Activated T-cell treated with anti-CD3 and anti-CD28 coated beads for 48 hours (primary cell): Measurements from ENCODE around the gene FAM120AOS.

Source experiments
- DNase-seq: peaks from one replicate; pipeline ENCODE4 v3.0.0-alpha.2; 2020; ENCODE audit warnings: low read depth

Gene FAM120AOS

GRCh38 chr9:93453047-93453914 is at the start of gene FAM120AOS:
Gene FAM120AOS (minus strand): TSS chr9:93453581. CDS start chr9:93452709, 872 bp downstream.
- DNase-seq = peak; percentile 80

DNA sequence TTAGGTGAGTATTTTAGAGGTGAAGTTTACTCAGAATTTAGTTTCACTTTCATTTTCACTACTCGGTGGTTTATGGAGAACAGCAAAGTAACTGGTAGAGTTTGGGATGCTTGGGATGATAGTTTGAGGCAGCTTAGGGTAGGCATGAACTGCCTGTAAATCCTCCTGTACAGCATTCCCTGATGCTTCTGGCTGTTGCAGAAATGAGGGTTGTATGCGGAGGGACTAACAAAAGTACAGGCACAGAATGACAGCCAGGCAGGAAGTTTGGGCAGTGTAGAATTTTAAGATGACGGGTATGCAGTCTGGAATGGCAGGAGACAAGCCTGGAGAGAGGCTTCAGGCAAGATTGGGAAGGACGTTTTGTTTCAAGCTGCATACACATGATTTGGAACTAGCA is 48.0 kb upstream of the FAM120AOS start:
- DNase-seq = no peak

DNA sequence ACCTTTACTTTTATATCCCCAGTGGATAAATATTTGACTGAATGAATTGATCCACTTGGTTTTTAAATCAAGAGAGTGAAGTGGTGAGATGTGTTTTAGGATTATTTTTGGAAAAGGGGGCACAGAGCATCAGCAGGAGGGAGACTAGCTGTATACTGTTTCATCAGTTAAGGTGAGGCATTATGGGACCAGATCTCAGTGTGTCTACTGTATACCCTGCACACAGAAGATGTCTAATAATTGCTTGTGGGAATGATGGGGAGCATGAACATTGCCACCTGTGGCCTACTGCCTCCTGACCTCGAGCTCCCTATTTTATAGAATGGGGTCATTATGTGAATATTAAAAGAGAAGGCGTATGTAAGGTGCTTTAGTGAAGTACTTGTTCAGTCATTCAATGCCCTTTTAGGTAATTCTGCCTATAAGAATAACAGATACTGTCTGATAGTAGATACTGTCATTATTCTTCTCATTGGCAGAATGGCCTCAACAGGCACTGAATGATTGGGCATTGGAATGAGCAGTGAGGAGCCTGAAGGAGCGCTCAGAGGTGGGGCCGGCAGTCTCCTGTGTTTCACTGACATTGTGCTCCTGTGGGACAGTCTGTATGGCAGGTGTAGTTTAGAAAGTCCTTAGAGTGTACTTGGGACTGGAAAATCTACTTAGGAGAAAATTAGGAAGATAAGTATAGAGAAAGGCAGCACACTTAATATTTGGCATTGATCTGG is 47.4 kb upstream of the FAM120AOS start:
- DNase-seq = no peak

DNA sequence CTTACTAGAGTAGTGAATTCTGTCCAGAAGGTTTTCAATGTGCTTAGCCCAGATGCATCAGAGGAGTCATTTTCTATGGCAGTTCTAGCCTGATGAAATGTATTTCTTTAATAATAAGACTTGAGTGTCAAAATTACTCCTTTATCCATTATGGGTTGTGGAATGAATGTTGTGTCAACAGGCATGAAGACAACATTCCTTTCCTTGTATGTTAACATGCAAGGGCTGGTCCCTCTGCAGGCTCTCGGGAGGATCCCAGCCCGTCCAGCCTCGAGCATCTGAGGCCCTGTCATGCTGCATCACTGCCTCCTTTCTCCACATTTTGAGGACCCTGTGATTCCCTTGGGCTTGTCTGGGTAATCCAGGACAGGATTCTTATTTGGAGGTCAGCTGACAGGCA is 42.9 kb upstream of the FAM120AOS start:
- no peak for DNase-seq

DNA sequence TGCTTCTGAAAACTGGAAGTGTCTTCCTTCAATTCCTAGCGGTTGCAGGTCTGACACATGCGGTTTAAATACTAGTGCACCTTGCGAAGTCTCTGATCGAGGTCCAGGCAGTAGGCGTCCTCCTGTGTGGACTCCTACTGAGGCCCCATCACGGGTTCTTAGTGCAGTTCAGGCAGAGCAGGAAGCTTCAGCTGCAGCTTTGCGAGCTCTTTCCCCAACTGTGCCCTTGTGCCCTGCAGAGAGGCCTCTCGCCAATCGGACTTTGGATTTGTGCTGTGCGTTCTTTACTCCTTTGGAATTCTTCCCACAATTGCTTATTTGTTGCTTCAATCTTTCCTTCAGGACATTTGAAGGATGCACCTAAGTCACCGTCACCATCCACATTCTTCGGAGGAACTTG is 40.6 kb upstream of the FAM120AOS start:
- DNase-seq = no peak

GRCh38 chr9:93492327-93492726 is 38.9 kb upstream of the FAM120AOS start:
- DNase-seq = no peak

DNA sequence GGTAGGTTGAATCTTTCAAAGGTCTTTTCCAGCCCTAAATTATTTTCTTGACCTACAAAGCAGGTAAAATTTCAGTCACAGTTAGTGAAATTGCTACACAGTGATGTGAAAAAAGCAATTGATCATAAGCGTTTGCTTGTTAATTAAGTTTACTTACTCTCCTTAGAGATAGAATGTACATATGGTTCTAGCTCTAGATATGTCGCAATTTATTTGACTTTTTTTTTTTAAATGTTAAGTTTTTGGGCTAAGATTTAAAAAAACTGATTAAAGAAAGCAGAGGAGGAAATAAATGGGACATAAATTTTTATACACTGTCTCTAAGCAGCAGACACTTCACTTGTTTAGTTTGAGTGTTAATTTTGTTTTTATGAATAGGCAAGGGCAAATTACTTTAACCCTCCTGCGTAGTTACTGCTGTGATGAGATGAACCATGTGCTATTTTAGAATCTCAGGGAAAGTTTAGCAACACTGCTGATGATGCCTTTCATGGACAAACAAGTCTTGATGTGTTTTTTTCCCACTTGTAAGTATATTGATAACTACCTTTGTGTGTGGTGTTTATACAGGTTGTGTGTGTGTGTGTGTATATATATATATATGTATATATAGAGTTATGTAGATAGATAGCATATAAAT is 38.3 kb upstream of the FAM120AOS start:
- no peak for DNase-seq

DNA sequence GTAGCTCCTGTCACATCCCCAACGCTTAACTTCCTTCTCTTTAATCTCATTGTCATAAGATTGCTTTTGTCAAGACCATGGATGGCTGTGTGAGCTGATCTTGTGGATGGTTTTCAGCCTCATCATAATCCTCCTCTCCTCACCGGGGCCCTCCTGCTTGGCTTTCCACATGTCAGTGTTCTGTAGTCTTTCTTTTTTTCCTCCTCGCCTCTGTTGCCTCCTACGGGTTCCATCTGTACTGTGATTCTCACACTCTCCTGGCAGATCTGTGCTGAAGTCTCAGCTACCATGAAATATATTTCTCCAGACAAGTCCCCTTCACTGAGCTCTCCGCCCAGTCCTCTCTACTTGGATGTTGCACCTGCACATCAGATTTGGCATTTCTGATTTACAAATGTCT is 34.9 kb upstream of the FAM120AOS start:
- no peak for DNase-seq

DNA sequence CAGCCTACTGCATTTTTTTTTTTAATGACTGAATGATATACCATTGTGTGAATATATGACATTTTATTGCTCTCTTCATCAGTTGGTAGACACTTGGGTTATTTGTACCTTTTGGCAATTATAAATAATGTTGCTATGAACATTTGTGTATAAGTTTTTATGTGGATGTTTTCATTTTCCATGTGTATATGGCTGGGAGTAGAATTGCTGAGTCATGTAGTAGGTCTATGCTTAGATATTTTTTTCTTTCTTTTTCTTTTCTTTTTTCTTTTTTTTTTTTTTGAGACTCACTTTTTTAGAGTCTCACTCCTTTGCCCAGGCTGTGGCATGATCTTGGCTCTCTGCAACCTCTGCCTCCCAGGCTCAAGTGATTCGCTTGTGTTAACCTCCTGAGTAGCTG is 32.9 kb upstream of the FAM120AOS start:
- no peak for DNase-seq

GRCh38 chr9:93483497-93483896 is 30.1 kb upstream of the FAM120AOS start:
- DNase-seq = no peak

DNA sequence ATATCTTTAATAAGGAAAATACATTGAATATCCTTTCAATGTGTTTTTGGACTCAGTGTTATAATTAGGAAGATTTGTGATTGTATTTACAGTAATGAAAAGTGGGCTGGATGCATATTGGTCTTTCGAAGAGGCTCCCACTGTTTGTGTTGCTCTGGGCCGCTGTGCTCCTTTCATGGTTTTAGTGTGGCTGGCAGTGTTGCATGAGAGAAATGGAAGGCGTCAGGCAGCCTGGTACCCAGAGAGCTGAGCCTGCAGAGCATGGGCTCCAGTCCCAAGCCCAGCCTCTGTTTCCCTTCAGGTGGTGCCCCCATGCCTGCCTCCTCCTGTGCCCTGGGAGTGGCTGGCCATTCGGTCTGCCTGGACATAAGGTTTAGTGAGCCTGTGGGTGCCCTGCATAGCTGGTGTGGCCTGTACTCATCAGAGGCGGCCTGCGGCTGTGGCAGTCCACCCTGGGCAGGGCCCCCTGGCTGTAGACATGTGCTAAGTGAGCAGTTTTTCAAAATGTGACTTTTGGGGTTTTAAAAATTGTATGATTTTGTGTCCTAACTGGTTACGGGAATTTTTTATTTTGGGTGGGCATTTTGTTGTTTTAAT is 27.4 kb upstream of the FAM120AOS start:
- no peak for DNase-seq

- no peak for DNase-seq
Measured at GRCh38 chr9:93480262-93480661, 26.9 kb upstream of the FAM120AOS start.

DNA sequence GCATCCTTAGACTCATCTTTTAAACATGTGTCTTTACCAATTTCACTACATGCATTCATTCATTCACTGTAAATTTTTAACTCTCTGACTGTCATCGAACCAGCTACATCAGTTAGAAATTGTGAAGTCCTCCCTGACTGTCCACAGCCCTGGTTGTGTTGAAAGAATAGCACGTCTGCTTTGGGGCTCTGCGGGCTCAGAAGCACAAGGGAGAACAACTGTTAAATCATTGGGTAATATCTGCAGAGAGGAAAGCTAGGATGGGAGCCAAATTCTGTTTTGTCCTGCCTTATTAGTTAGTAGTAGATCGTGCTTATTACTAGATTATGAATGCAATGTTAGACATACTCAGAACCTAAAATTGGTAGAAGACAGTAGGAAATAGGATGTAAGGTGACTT is 26.3 kb upstream of the FAM120AOS start:
- no peak for DNase-seq

GRCh38 chr9:93477397-93477796 is 24.0 kb upstream of the FAM120AOS start:
- DNase-seq = no peak

DNA sequence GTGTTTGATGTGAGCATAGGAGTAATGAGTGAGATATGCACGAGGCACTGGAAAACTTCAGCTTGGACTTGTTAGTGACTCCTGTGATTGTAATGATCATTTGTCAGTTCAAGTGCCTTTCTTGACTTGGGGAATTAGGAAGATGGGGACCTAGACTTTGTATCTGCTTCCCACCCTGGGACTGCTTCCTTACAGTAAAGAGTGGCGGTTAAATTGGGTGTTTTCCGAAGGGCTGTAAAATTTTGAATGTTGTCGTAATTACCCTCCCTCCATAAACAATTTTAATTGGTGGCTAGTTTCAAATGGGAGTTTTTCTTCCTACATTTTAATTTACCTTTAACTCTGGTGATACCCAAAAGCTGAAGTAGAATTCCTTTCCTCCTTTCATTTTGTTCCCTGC is 23.5 kb upstream of the FAM120AOS start:
- DNase-seq = no peak

- no peak for DNase-seq
Measured at GRCh38 chr9:93475856-93476255, 22.5 kb upstream of the FAM120AOS start.

GRCh38 chr9:93475108-93475507 is 21.7 kb upstream of the FAM120AOS start:
- DNase-seq = no peak

DNA sequence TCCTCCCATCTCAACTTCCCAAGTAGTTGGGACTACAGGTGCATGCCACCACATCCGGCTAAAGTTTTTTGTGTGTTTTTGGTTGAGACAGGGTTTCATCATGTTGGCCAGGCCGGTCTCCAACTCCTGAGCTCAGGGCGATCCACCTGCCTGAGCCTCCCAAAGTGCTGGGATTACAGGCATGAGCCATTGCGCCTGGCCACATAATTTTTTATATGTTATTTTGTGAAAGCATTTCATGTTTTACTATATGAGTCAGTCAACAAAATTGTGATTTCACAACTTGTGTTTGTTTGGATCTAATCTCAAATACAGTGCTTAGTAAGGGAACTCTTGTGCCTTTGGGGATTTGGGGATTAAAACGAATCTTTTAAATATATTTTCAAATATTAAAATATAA is 20.0 kb upstream of the FAM120AOS start:
- no peak for DNase-seq

DNA sequence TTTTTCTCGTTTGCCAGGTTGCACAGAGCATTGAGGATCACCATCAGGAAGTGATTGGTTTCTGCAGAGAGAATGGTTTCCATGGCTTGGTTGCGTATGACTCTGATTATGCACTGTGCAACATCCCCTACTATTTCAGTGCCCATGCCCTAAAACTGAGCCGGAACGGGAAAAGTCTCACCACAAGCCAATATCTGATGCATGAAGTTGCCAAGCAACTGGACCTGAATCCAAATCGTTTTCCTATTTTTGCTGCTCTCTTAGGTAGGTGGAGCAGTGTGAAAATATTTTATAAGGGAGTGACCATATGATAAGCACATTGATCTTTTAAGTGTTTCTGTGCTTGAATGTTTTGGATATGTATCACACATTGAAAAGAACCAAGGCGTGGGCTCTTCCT is 17.7 kb upstream of the FAM120AOS start:
- no peak for DNase-seq

- DNase-seq = no peak
Measured at GRCh38 chr9:93470391-93470790, 17.0 kb upstream of the FAM120AOS start.

- DNase-seq = no peak
Measured at GRCh38 chr9:93468763-93469456, 15.5 kb upstream of the FAM120AOS start.

DNA sequence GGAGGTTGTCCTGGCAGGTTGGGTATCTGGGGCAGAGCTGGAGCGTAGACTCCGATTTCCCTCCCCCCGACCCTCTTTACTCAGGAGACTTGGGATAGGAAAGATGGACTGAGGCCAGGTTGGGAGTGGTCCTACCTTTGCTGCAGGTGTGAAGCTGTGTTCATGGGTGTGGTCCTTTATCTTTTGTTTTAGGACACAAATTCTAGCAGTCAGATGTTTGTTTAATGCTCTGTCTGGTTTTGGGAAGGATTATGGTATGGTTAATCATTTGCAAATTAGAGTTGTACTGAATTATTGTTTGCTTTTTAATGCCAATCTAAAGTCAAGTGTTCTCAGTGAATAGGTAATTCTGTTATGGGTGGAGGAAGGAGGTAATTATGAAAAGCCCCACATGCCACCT is 14.1 kb upstream of the FAM120AOS start:
- DNase-seq = no peak
